CMK (cell line): ENCODE results near the gene OR6J1.
"Not testable (repeated sequence)": the region's sequence is repeated elsewhere in the genome, so short reads cannot be mapped to it uniquely, and the experiment has no call there.

ENCODE experiments used
- DNase-seq: peaks from one replicate; pipeline ENCODE4 v3.0.0-alpha.2; 2010; ENCODE audit warnings: low read depth

Gene OR6J1

DNA sequence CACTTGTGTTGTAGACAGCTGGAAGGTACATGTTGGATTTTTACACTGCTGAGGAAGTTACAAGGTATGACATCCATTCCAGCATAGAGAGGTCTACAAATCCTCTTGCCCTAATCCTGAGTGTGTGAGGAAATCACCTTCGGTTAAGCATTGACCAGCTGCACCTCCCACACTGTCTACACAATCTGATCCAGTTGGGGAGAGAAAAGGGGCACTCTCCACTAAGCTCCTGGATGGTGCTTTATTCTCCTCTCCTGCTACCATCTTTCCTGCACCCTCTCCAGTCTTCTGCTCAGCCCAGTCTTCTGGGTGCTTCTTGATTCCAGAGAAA, at the start of gene OR6J1:
Gene OR6J1 (minus strand): TSS at position 48 of the 331 bp plus-strand sequence. CDS start 9,541 bp downstream, outside the sequence.
- no peak for DNase-seq

DNA sequence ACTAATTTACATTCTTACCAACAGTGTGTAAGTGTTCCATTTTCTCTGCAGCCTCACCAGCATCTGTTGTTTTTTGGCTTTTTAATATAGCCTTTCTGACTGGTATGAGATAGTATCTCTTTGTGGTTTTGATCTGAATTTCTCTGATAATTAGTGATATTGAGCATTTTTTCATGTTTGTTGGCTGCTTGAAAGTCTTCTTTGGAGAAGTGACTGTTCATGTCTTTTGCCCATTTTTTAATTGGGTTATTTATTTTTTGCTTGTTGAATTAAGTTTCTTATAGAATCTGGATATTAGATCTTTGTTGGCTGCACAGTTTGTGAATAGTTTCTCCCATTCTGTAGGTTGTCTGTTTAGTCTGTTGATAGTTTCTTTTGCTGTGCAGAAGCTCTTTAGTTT, 48.0 kb upstream of the OR6J1 start:
- DNase-seq: no peak

DNA sequence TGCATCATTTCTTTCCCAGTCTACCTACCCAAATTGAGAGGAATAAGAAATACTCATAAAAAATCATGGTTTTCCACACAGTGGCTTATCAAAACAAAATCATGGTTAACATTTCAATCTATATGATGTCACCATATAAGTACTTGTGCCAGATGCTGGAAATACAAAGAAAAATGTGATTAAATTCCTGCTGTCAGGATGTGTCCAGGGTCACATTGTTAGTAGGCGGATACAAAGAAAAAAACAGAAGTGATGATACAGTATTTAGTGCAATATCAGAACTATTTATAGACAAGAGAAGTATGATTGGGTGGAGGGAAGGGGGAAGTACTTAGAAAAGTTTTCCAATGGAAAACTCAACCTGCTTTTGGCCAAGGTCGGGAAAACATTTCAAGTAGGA, 47.0 kb upstream of the OR6J1 start:
- no peak for DNase-seq

DNA sequence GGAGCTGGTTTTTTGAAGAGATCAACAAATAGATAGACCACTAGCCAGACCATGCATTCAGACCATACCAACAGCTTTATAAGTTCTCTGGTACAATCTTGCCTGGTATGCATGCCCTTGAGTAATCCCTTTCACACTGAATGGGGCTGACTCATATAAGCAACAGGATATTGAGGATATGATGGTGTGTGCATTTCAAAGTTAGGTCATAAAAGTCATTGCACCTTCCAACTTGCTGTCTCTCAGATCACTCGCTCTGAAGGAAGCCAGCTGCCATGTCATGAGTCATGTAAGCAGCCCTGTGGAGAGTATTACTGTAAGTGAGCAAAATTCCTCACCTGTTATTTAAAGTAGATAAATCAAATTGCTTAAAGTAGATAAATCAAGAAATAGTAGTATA, 45.0 kb upstream of the OR6J1 start:
- no peak for DNase-seq

DNA sequence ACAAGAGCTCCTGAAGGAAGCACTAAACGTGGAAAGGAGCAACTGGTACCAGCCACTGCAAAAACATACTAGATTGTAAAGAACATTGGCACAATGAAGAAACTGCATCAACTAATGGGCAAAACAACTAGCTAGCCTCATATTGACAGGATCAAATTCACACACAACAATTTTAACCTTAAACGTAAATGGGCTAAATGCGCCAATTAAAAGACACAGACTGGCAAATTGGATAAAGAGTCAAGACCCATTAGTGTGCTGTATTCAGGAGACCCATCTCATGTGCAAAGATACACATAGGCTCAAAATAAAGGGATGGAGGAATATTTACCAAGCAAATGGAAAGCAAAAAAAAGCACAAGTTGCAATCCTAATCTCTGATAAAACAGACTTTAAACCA, 43.8 kb upstream of the OR6J1 start:
- not testable (repeated sequence) for DNase-seq

DNA sequence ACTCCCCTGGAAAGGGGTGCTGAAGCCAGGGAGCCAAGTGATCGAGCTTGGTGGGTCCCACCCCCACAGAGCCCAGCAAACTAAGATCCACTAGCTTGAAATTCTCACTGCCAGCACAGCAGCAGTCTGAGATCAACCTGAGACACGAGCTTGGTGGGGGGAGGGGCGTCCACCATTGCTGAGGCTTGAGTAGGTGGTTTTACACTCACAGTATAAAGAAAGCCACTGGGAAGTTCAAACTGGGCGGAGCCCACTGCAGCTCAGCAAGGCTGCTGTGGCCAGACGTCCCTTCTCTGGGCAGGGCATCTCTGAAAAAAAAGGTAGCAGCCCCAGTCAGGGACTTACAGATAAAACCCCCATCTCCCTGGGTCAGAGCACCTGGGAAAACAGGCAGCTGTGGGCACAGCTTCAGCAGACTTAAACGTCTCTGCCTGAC, 42.0 kb upstream of the OR6J1 start:
- DNase-seq: not testable (repeated sequence)

DNA sequence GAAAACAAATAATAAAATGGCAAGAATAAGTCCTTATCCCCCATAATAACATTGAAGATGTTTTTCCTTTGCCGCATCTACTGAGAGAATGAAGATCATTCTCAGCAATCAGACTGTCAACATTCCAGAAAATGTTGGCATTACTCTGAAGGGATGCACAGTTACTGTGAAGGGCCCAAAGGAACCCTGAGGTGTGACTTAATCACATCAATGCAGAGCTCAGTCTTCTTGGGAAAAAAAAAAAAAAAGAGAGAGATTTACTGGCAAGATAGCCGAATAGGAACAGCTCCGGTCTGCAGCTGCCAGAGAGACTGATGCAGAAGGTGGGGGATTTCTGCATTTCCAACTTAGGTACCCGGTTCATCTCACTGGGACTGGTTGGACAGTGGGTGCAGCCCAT, 41.3 kb upstream of the OR6J1 start:
- no peak for DNase-seq

DNA sequence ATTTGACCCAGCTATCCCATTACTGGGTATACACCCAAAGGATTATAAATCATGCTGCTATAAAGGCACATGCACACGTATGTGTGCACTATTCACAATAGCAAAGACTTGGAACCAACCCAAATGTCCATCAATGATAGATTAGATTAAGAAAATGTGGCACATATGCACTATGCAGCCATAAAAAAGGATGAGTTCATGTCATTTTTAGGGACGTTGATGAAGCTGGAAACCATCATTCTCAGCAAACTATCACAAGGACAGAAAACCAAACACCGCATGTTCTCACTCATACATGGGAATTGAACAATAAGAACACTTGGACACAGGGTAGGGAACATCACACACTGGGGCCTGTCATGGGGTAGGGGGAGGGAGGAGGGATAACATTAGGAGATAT, 39.3 kb upstream of the OR6J1 start:
- not testable (repeated sequence) for DNase-seq

DNA sequence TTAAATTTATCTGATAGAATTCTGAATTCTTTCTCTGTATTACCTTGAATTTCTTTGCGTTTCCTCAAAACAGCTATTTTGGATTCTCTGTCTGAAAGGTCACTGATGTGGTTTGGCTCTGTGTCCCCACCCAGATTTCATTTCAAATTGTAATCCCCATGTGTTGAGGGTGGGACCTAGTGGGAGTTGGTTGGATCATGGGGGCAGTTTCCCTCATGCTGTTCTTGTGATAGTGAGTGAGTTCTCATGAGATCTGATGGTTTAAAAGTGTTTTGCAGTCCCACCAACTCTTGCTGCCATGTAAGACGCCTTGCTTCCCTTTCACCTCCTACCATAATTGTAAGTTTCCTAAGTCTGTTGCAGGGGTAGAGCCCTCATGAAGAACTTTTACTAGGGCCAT, 34.1 kb upstream of the OR6J1 start:
- DNase-seq: no peak

DNA sequence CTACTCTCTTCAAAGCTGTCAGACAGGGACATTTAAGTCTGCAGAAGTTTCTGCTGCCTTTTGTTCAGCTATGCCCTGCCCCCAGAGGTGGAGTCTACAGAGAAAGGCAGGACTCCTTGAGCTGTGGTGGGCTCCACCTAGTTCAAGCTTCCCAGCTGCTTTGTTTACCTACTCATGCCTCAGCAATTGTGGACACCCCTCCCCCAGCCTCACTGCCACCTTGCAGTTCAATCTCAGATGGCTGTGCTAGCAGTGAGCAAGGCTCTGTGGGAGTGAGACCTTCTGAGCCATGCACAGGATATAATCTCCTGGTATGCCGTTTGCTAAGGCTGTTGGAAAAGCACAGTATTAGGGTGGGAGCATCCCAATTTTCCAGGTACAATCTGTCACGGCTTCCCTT, 33.4 kb upstream of the OR6J1 start:
- DNase-seq: not testable (repeated sequence)

DNA sequence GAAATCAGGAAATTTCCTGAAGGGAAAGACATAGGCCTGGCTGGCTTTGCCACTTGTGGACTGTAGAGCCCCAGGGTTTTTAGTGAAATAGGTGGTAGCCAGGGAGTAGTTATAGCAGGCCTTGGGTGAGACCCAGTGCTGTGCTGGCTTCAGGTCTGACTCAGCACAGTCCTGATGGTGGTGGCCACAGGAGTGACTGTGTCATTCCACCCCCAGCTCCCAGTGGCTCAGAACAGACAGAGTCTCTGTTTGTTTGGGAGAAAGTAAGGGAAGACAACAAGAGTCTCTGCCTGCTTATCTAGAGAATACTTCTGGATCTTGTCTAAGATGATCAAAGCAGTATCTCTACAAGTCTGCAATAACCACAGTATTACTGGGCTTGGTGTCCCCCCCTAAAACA, 27.5 kb upstream of the OR6J1 start:
- no peak for DNase-seq

DNA sequence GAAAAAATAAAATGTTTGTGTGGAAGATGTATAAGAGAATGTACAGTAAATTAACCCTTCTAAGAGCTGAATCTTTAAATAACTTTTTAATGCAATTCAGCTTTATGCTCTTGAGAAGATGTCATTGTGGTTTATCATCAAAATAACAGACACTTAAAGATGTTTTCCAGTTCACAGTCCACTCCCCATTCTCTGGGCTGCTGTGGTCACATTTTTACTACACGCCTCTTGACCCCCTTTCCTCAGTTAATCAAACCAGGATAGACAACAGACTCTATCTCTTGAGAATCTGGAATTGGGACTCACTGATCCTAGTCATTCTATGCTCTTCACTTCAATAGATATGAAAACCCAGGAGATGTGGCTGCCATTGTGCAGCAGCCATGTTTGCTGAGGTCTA, 24.7 kb upstream of the OR6J1 start:
- no peak for DNase-seq

DNA sequence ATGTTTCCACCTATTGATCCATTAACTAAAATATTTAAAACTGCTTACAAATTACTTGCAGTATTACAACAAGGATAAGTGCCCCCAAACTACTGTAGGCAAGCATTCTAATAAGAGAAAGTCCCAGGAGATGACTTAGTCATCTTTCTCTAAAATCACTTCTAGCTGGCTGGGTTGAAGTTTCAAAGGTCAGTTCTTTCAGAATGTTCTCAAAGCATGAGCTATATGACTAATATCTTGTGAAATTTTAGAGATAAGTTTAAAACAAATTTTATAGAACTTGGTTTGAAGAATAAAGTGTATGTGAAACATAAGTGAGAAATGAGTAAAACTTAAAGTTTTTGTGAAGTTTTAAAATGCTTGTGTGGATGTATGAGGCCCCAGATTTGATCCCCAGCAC, 24.3 kb upstream of the OR6J1 start:
- no peak for DNase-seq

DNA sequence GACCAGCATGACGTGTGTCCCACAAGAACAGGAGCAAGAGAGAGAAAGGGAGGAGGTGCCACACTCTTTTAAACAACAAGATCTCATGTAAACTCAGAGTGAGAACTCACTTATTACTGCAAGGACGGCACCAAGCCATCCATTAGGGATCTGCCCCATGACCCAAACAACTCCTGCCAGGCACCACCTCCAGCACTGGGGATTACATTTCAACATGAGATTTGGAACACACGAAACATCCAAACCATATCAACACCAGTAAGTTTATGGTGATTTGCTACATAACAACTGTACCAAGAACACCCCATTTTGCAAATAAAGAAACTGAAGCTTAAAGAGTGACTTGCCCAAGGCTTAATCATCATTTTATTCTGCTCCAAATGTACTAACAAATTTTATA, 23.7 kb upstream of the OR6J1 start:
- DNase-seq: no peak

DNA sequence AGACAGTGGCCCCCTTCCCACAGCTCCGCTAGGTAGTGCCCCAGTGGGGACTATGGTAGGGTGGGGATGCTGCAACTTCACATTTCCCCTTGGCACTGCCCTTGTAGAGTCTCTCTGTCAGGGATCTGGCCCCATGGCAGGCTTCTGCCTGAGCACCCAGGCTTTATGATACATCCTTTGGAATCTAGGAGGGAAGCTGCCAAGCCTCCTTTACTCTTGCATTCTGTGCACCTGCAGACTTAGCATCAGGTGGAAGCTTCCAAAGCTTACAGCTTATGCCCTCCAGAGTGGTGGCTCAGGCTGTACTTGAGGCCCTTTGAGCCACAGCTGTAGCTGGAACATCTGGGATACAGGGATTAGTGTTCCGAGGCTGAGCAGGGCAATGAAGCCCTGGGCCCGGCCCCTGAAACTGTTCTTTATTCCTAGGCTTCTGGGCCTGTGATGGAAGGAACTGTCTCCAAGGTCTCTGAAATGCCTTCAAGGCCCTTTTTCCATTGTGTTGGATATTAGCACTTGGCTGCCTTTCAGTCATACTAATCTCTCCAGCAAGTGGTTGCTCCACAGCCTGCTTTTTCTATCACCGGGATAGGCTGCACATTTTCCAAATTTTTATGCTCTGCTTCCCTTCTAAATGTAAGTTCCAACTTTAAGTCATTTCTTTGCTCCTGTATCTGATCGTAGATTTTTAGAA, 22.2 kb upstream of the OR6J1 start:
- no peak for DNase-seq

DNA sequence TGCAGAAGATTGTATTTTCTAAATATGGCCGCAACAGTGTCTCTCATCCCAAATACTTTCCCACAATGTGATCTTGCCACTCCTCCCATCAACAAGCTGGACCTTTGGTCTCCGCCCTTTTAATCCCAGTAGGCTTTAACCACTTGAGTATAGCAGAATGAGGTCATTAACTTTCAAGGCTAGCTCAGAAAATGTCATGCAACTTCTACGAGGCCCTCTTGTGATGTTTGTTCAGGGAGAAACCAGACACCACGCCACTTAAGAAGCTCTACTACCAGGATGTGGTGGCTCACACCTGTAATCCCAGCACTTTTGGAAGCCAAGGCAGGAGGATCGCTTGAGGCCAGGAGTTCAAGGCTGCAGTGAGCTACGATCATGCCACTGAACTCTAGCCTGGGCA, 20.1 kb upstream of the OR6J1 start:
- DNase-seq: no peak

DNA sequence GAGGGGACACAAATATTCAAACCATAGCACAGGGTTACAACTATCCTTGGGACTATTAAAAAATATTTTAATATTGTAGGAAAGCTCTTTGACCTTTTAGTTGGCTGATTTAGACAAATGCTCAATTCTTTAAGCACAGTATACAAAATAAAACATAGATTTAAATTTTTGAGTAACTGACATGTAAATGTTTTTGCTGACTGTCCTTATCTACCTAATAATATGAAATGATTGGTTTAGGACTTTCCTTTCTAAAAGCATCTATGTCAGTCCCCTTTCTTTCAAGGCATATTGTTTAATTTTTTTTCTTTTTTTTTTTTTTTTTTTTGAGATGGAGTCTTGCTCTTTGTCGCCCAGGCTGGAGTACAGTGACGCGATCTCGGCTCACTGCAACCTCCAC, 16.5 kb upstream of the OR6J1 start:
- DNase-seq: no peak

DNA sequence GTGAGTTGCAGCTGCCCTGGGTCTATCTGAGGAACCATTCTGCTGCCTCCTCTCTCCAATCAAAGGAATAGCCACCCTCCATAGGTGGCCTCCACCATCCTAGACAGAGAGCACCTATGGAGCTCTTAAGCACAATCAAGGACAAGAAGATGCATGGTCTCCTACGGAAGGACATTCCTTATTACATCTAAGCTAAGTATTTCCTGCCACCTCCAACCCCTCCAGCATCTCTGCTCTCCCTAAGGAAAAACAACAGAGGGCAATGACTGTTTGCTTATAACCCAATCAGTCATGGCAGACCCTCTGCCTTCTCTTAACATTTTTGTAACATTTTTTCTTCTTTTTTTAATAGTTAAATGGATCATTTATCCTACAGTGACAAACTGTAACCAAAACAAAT, 14.8 kb upstream of the OR6J1 start:
- DNase-seq: no peak

DNA sequence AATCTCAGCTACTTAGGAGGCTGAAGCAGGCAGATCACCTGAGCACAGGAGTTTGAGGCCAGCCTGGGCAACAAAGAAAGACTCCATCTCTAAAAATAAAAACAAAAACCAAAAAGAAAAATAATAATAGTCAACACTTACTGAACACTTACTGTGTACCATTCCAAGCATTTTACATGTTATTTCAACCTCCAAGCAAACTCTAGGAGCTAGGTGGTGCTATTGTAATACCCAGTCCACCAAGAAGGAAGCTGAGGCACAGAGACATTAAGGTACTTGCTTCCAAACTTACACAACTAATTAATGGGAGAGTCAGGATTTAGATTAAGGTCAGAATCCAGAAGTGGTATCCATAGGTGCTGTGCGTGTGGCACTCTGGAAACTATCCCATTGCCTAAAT, 13.7 kb upstream of the OR6J1 start:
- DNase-seq: no peak

DNA sequence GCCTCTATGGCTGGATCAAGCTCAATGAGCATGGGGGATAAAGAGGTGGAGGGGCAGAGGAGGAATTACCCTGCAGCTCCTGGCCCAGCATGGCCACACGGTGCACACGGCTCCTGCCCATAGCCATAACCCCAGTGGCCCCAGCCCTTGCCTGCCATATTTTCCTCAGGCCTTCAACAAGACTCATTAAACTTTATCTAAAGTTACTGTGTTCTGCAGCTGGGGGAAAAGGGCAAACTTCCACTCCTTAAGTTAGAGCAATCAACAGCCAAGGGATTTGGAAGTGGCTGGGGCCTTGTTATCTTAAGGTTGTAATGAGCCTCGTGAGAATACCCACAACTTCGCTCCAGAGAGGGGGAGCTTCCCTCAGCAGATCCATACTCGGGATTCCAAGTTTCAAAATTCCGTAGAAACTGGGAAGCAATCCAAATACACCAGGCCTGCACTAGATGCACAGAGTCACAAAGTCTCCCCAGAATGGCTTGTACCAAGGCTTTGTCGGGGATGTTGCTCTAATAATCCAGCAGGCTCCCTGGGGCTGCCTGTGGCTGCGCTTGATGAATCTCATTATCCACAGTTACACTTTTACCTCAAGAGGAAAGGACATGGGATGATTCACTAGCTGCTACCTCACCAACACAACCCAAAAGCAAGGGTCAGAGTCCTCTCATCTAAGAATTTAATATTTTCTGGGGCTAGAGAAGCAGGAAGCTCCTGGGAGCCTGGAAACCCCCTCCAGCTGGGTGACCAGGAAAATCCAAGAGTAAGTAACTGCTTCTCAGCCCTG, 13.0 kb upstream of the OR6J1 start:
- no peak for DNase-seq

DNA sequence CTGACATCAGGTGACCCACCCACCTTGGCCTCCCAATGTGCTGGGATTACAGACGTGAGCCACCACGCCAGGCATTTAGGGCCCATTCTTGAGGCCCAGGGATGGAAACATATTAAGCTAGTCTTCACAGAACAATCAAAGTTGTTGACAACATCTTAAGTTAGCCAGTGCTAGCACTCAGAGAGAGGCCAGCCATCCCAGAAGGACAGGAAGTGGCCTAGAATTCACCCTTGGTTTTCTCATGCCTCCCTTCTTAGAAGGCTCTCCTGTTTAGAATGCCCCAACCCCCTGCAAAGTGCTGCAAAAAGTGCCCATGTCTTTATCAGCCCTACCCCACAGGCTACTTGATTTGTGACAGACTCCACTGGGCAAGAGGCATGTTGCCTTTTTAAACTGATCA, 12.1 kb upstream of the OR6J1 start:
- DNase-seq: no peak

DNA sequence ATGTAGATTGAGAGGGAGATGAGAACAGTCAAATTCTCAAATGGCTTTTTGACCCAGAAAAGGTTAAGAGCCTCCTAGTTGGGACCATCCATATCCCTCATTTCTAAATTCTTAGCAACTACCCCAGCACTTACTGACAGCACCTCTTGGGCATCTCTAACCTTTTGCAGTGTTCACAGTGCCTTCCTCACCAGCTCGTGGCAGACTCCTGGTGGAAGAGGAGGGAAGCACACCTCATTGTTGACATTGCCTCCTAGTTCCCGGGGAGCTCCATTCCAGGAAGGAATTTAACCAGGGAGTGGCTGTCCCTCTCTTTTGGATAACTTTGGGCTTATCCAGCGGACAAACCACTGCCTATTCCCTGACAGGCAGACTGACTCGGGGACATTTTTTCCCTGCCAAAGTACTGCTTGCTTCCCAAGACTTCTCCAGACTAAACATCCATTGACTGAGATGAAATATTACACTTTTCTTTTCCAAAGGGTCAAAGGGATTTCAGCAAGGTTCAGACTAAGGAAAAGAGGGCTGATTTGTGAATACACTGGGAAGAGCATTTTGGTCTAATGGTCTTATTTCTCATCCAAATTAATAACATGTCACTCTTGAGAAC, 9.0 kb upstream of the OR6J1 start:
- DNase-seq: peak; percentile 25

DNA sequence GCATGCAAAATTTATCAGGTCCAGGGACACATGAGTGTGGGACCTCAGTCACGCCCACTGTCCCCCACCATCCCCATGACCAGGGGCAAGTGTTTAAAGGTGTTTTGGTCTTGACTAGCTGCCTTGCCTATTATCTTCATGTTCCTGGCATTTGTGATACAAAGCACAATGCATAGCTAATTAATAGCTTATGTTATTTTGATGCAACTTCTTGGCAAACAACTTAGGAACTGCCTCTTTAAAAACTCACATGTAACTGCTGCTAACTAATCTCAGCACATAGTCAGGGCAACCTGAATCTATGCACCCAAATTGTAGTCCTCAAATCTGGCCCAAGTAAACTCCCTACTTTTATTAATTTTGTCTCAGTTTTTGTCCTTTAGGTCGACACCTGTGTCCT, 7.4 kb upstream of the OR6J1 start:
- no peak for DNase-seq
